Measurements from ENCODE around the gene WDR27.
A peak's percentile ranks its signal among the peaks of the same experiment; 100 is the strongest.

WDR27 gene

GRCh38 chr6:169543704-169544103 is 158.1 kb downstream of the WDR27 start:
- no peaks in the 10 kb centered on the region for H3K9me3 ChIP-seq (ENCODE audit: control insufficient read depth in 2 of 2, low read length in 2 of 2)
- H3K4me1 ChIP-seq (ENCODE audit: control insufficient read depth, insufficient read depth, low read length): no peaks in the 10 kb centered on the region
- no peaks in the 10 kb centered on the region for H3K27me3 ChIP-seq (ENCODE audit: control insufficient read depth in 1 of 2, insufficient read depth in 2 of 2, low read length in 2 of 2)
- no peak overlapping the region for H3K4me3 ChIP-seq (ENCODE audit: low read length in 2 of 2)
- H3K9ac ChIP-seq (ENCODE audit: low read length in 2 of 2): no peak overlapping the region
- no peaks in the 10 kb centered on the region for H3K36me3 ChIP-seq (ENCODE audit: control insufficient read depth in 2 of 2, insufficient read depth in 2 of 2, low read length in 2 of 2)
- no peak overlapping the region for H3K27ac ChIP-seq (ENCODE audit: low read length)

GRCh38 chr6:169542491-169542890 is 159.3 kb downstream of the WDR27 start:
- Histone ChIP-seq H3K4me1 (ENCODE audit: control insufficient read depth, insufficient read depth, low read length) (no peaks in the 10 kb centered on the region), H3K27me3 (ENCODE audit: control insufficient read depth in 1 of 2, insufficient read depth in 2 of 2, low read length in 2 of 2) (no peaks in the 10 kb centered on the region), H3K9ac (ENCODE audit: low read length in 2 of 2) (no peak overlapping the region)

GRCh38 chr6:169539176-169539897 is 162.5 kb downstream of the WDR27 start:
- H3K4me3 ChIP-seq (ENCODE audit: low read length in 2 of 2): no peak overlapping the region
- H3K27ac ChIP-seq (ENCODE audit: low read length): no peak overlapping the region
- H3K9me3 ChIP-seq (ENCODE audit: control insufficient read depth in 2 of 2, low read length in 2 of 2): peaks cover 3 to 7% of the 10 kb centered on the region in 2 donors
- no peaks in the 10 kb centered on the region for H3K36me3 ChIP-seq (ENCODE audit: control insufficient read depth in 2 of 2, insufficient read depth in 2 of 2, low read length in 2 of 2)
- no peaks in the 10 kb centered on the region for H3K27me3 ChIP-seq (ENCODE audit: control insufficient read depth in 1 of 2, insufficient read depth in 2 of 2, low read length in 2 of 2)
- no peak overlapping the region for H3K9ac ChIP-seq (ENCODE audit: low read length in 2 of 2)
- no peaks in the 10 kb centered on the region for H3K4me1 ChIP-seq (ENCODE audit: control insufficient read depth, insufficient read depth, low read length)

More at GRCh38 chr6:169542491-169542890, 159.3 kb downstream of the WDR27 start:
- Histone ChIP-seq H3K27ac (ENCODE audit: low read length) (no peak overlapping the region), H3K9me3 (ENCODE audit: control insufficient read depth in 2 of 2, low read length in 2 of 2) (no peaks in the 10 kb centered on the region), H3K4me3 (ENCODE audit: low read length in 2 of 2) (no peak overlapping the region), H3K36me3 (ENCODE audit: control insufficient read depth in 2 of 2, insufficient read depth in 2 of 2, low read length in 2 of 2) (no peaks in the 10 kb centered on the region)

GRCh38 chr6:169536446-169537170 is 165.2 kb downstream of the WDR27 start:
- Histone ChIP-seq H3K27me3 (ENCODE audit: control insufficient read depth in 1 of 2, insufficient read depth in 2 of 2, low read length in 2 of 2) (no peaks in the 10 kb centered on the region), H3K36me3 (ENCODE audit: control insufficient read depth in 2 of 2, insufficient read depth in 2 of 2, low read length in 2 of 2) (peaks cover 3% of the 10 kb centered on the region in 2 donors), H3K27ac (ENCODE audit: low read length) (no peak overlapping the region), H3K4me1 (ENCODE audit: control insufficient read depth, insufficient read depth, low read length) (no peaks in the 10 kb centered on the region), H3K9me3 (ENCODE audit: control insufficient read depth in 2 of 2, low read length in 2 of 2) (peaks cover 11 to 14% of the 10 kb centered on the region in 2 donors), H3K9ac (ENCODE audit: low read length in 2 of 2) (no peak overlapping the region), H3K4me3 (ENCODE audit: low read length in 2 of 2) (no peak overlapping the region)

GRCh38 chr6:169534039-169534421 is 167.8 kb downstream of the WDR27 start:
- H3K27ac ChIP-seq (ENCODE audit: low read length): no peak overlapping the region

GRCh38 chr6:169533301-169534038 is 168.4 kb downstream of the WDR27 start:
- no peak overlapping the region for H3K4me3 ChIP-seq (ENCODE audit: low read length in 2 of 2)
- no peak overlapping the region for H3K9ac ChIP-seq (ENCODE audit: low read length in 2 of 2)
- H3K36me3 ChIP-seq (ENCODE audit: control insufficient read depth in 2 of 2, insufficient read depth in 2 of 2, low read length in 2 of 2): peaks cover 3% of the 10 kb centered on the region in 2 donors
- peaks cover 10% of the 10 kb centered on the region for H3K4me1 ChIP-seq (ENCODE audit: control insufficient read depth, insufficient read depth, low read length)
- no peak overlapping the region for H3K27ac ChIP-seq (ENCODE audit: low read length)
- H3K9me3 ChIP-seq (ENCODE audit: control insufficient read depth in 2 of 2, low read length in 2 of 2): peaks cover 11 to 14% of the 10 kb centered on the region in 2 donors
- H3K27me3 ChIP-seq (ENCODE audit: control insufficient read depth in 1 of 2, insufficient read depth in 2 of 2, low read length in 2 of 2): no peaks in the 10 kb centered on the region

More at GRCh38 chr6:169534039-169534421, 167.8 kb downstream of the WDR27 start:
- Histone ChIP-seq H3K36me3 (ENCODE audit: control insufficient read depth in 2 of 2, insufficient read depth in 2 of 2, low read length in 2 of 2) (peaks cover 3% of the 10 kb centered on the region in 2 donors), H3K9me3 (ENCODE audit: control insufficient read depth in 2 of 2, low read length in 2 of 2) (peaks cover 11 to 14% of the 10 kb centered on the region in 2 donors), H3K4me1 (ENCODE audit: control insufficient read depth, insufficient read depth, low read length) (peaks cover 10% of the 10 kb centered on the region), H3K27me3 (ENCODE audit: control insufficient read depth in 1 of 2, insufficient read depth in 2 of 2, low read length in 2 of 2) (no peaks in the 10 kb centered on the region), H3K4me3 (ENCODE audit: low read length in 2 of 2) (no peak overlapping the region), H3K9ac (ENCODE audit: low read length in 2 of 2) (no peak overlapping the region)

- H3K9me3 ChIP-seq (ENCODE audit: control insufficient read depth in 2 of 2, low read length in 2 of 2): peaks cover 7 to 11% of the 10 kb centered on the region in 2 donors
- H3K4me1 ChIP-seq (ENCODE audit: control insufficient read depth, insufficient read depth, low read length): peaks cover 10% of the 10 kb centered on the region
- H3K4me3 ChIP-seq (ENCODE audit: low read length in 2 of 2): peak overlapping the region in 1 of 2 donors; percentile 58
- H3K27ac ChIP-seq (ENCODE audit: low read length): peak overlapping the region; percentile 77
- peaks cover 3% of the 10 kb centered on the region in 2 donors for H3K36me3 ChIP-seq (ENCODE audit: control insufficient read depth in 2 of 2, insufficient read depth in 2 of 2, low read length in 2 of 2)
- no peak overlapping the region for H3K9ac ChIP-seq (ENCODE audit: low read length in 2 of 2)
- no peaks in the 10 kb centered on the region for H3K27me3 ChIP-seq (ENCODE audit: control insufficient read depth in 1 of 2, insufficient read depth in 2 of 2, low read length in 2 of 2)
Measured at GRCh38 chr6:169530752-169531123, 171.1 kb downstream of the WDR27 start.

GRCh38 chr6:169529931-169530751 is 171.7 kb downstream of the WDR27 start:
- peak overlapping the region; percentile 27 to 58 for H3K4me3 ChIP-seq (ENCODE audit: low read length in 2 of 2)
- peaks cover 3% of the 10 kb centered on the region in 2 donors for H3K36me3 ChIP-seq (ENCODE audit: control insufficient read depth in 2 of 2, insufficient read depth in 2 of 2, low read length in 2 of 2)
- H3K9ac ChIP-seq (ENCODE audit: low read length in 2 of 2): peak overlapping the region; percentile 23 to 42
- H3K27ac ChIP-seq (ENCODE audit: low read length): peak overlapping the region; percentile 77
- peaks cover 7 to 8% of the 10 kb centered on the region in 2 donors for H3K9me3 ChIP-seq (ENCODE audit: control insufficient read depth in 2 of 2, low read length in 2 of 2)
- no peaks in the 10 kb centered on the region for H3K27me3 ChIP-seq (ENCODE audit: control insufficient read depth in 1 of 2, insufficient read depth in 2 of 2, low read length in 2 of 2)
- peaks cover 10% of the 10 kb centered on the region for H3K4me1 ChIP-seq (ENCODE audit: control insufficient read depth, insufficient read depth, low read length)

- Histone ChIP-seq H3K4me3 (ENCODE audit: low read length in 2 of 2) (no peak overlapping the region), H3K9me3 (ENCODE audit: control insufficient read depth in 2 of 2, low read length in 2 of 2) (peaks cover 1 to 4% of the 10 kb centered on the region in 2 donors), H3K9ac (ENCODE audit: low read length in 2 of 2) (no peak overlapping the region), H3K27ac (ENCODE audit: low read length) (no peak overlapping the region), H3K4me1 (ENCODE audit: control insufficient read depth, insufficient read depth, low read length) (peaks cover 10% of the 10 kb centered on the region), H3K36me3 (ENCODE audit: control insufficient read depth in 2 of 2, insufficient read depth in 2 of 2, low read length in 2 of 2) (peaks cover 2 to 3% of the 10 kb centered on the region in 2 donors), H3K27me3 (ENCODE audit: control insufficient read depth in 1 of 2, insufficient read depth in 2 of 2, low read length in 2 of 2) (no peaks in the 10 kb centered on the region)
Measured at GRCh38 chr6:169528755-169529154, 173.1 kb downstream of the WDR27 start.

- Histone ChIP-seq H3K27me3 (ENCODE audit: control insufficient read depth in 1 of 2, insufficient read depth in 2 of 2, low read length in 2 of 2) (no peaks in the 10 kb centered on the region), H3K27ac (ENCODE audit: low read length) (no peak overlapping the region), H3K4me3 (ENCODE audit: low read length in 2 of 2) (no peak overlapping the region), H3K4me1 (ENCODE audit: control insufficient read depth, insufficient read depth, low read length) (peaks cover 10% of the 10 kb centered on the region), H3K9ac (ENCODE audit: low read length in 2 of 2) (no peak overlapping the region), H3K9me3 (ENCODE audit: control insufficient read depth in 2 of 2, low read length in 2 of 2) (peaks cover 0 to 2% of the 10 kb centered on the region in 2 donors), H3K36me3 (ENCODE audit: control insufficient read depth in 2 of 2, insufficient read depth in 2 of 2, low read length in 2 of 2) (no peaks in the 10 kb centered on the region)
Measured at GRCh38 chr6:169527306-169527705, 174.5 kb downstream of the WDR27 start.

All from stomach smooth muscle (tissue), 2 donors.